ENCODE measurements around the gene HS3ST6. TPM values are rescaled to one million over a fixed set of nuclear protein-coding genes. Genes with fewer than 3 reads are reported as not detected.

HS3ST6 gene
- total and polyA plus RNA-seq, 2 donors (not counting 3 experiments of a cell fraction or from before 2014, with no cell fraction given), result not detected

DNA sequence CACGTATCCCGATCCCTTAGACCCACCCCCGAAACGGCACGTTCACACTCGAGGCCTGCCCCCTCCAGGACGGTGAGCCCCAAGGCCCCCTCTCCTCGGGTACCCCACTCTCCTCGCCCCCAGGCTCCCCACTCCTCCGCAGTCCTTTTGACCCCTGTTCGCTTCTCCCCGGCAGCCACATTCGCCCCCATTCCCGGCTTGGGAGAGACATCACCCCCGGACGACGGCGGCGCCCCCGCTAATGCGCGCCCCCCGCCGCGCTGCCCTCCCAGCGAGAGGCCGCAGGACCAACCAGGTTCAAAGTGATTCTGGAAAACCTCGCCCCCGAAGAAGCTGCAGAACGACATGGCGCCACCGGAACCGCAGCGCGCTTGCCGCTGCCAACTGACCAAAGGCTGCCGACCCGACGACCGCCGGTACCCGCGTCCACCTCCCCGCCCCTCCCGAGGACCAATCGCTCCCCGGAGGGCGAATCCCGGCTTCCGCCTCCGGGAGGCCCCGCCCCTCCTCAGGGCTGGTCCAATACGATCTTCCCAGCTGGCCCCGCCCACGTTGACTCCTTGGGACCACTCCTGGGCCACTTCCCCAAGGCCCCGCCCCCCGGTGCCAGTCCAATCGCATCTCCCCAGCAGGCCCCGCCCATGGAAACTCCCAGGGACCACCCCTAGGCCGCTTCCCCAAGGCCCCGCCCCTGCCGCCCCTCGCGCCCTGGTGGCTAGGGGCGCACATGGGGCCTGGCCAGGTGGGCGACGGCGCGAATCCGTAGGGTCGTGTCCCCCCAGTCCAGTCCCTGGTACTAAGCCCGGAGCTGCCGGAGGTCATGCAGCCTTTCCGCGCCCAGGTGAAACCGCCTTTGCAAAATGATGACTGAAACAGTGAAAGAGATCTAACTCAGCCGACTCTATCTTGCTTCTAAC, 24.9 kb upstream of the HS3ST6 start, which contains the start of gene MSRB1:
Gene MSRB1, minus strand, starts transcription at position 390 of the 917 bp plus-strand sequence. Its CDS starts 43 bp downstream, at position 347.
- H3K9me3 ChIP-seq (replicated peaks; ENCODE audit: control insufficient read depth, insufficient read depth, low read length), result no peaks in the 10 kb centered on the region
- H3K27ac ChIP-seq (ENCODE audit: insufficient read depth, low read depth, low read length), result no peak within 1 kb of the TSS
- H3K9me1 ChIP-seq (replicated peaks; ENCODE audit: control insufficient read depth, extremely low read depth, insufficient read depth, low read length), result no peaks in the 10 kb centered on the region
- TF ChIP-seq, protein P1, sequence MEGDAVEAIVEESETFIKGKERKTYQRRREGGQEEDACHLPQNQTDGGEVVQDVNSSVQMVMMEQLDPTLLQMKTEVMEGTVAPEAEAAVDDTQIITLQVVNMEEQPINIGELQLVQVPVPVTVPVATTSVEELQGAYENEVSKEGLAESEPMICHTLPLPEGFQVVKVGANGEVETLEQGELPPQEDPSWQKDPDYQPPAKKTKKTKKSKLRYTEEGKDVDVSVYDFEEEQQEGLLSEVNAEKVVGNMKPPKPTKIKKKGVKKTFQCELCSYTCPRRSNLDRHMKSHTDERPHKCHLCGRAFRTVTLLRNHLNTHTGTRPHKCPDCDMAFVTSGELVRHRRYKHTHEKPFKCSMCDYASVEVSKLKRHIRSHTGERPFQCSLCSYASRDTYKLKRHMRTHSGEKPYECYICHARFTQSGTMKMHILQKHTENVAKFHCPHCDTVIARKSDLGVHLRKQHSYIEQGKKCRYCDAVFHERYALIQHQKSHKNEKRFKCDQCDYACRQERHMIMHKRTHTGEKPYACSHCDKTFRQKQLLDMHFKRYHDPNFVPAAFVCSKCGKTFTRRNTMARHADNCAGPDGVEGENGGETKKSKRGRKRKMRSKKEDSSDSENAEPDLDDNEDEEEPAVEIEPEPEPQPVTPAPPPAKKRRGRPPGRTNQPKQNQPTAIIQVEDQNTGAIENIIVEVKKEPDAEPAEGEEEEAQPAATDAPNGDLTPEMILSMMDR (IDR thresholded peaks at IDR 0.05; ENCODE audit: extremely low read depth in 1 of 2, insufficient read depth in 1 of 2, low read depth in 1 of 2, low read length in 2 of 2), result peak in 1 of 2 donors; percentile 3
- TF ChIP-seq POLR2A (IDR thresholded peaks at IDR 0.05; ENCODE audit: low read depth, low read length), result peak; percentile 91
- peak; percentile 94 for TF ChIP-seq POLR2AphosphoS5 (IDR thresholded peaks at IDR 0.05; ENCODE audit: insufficient read depth, low read depth, low read length)
- TF ChIP-seq, protein P2, sequence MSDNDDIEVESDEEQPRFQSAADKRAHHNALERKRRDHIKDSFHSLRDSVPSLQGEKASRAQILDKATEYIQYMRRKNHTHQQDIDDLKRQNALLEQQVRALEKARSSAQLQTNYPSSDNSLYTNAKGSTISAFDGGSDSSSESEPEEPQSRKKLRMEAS (IDR thresholded peaks at IDR 0.05; ENCODE audit: insufficient read depth, insufficient read length), result no peak
- TF ChIP-seq EZH2 (IDR thresholded peaks at IDR 0.05; ENCODE audit: borderline replicate concordance, low read depth, low read length, severe bottlenecking), result no peak
- TF ChIP-seq MYC (IDR thresholded peaks at IDR 0.05; ENCODE audit: low read depth, low read length), result no peak
- peak within 1 kb of the TSS; percentile 64 for H3K9ac ChIP-seq (replicated peaks; ENCODE audit: extremely low read depth, insufficient read depth, low read length)
- no peaks in the 10 kb centered on the region for H3K27me3 ChIP-seq (ENCODE audit: control insufficient read depth in 2 of 2, insufficient read depth in 2 of 2, low read length in 2 of 2)
- peak within 1 kb of the TSS; percentile 99 for H2AFZ ChIP-seq (ENCODE audit: low read depth, low read length)
- CTCF ChIA-PET, result interaction anchor here (0.9 to 1.3 kb wide), 4 partner anchors 8 to 94 kb away, joined by 3 to 4 read pairs (median 3); no protein-coding TSS in a partner anchor
- H3K4me1 ChIP-seq (ENCODE audit: control insufficient read depth, extremely low read depth, insufficient read depth, low read length), result peaks cover 12% of the 10 kb centered on the region
- H3K4me3 ChIP-seq (replicated peaks in 1 of 3; ENCODE audit: insufficient read depth in 1 of 3, low read depth in 1 of 3, low read length in 3 of 3), result peak within 1 kb of the TSS; percentile 53 to 89 (median 62)
- FAIRE-seq (peak; percentile 98), DNase-seq (ENCODE audit: low read depth, low spot score) (peak; percentile 99)
- dilution Hi-C loops (cut with MboI; ENCODE audit: extremely low pct_ligation_motif_present, low sequenced_read_pairs), result no loop called here
- H3K36me3 ChIP-seq (ENCODE audit: control insufficient read depth in 2 of 2, extremely low read depth in 1 of 2, insufficient read depth in 2 of 2, low read length in 2 of 2), result peaks cover 0 to 15% of the 10 kb centered on the region in 2 experiments
- intact Hi-C loops (cut with micrococcal nuclease), result loop anchor here (1.0 to 2.0 kb wide), 2 partner anchors 14 to 16 kb away; partner anchors contain the start of gene NDUFB10
- BruUV-seq (replicated peaks), result no TSS peak
- no peaks in the 10 kb centered on the region for H4K20me1 ChIP-seq (replicated peaks; ENCODE audit: control insufficient read depth, extremely low read depth, insufficient read depth, low read length)
- H3K4me2 ChIP-seq (ENCODE audit: insufficient read depth, low read length), result peak within 1 kb of the TSS; percentile 84
- H3K79me2 ChIP-seq (ENCODE audit: control insufficient read depth, insufficient read depth, low read length), result no peaks in the 10 kb centered on the region
- POLR2A ChIA-PET, result interaction anchor here (1.5 kb wide), 1 partner anchor 22 kb away, joined by 11 read pairs; the partner anchor contains the start of gene RPS2
